K562 (cell line): ENCODE measurements around the gene DHRS2. TPM values are rescaled to one million over a fixed set of nuclear protein-coding genes. Genes with fewer than 3 reads are reported as not detected.

Experiments
- ARID1B ChIP-seq: fragments of 450-650 bp; IDR thresholded peaks from 2 replicates; pipeline ENCODE4 v1.6.1; 2016; ENCODE audit warnings: antibody characterized with exemption, mild to moderate bottlenecking, inconsistent platforms
- NFE2 ChIP-seq: IDR thresholded peaks from 2 replicates; pipeline ENCODE4 v1.6.1; 2014; ENCODE audit warnings: antibody characterized with exemption, low read depth
- PATZ1 ChIP-seq: fragments of 250-450 bp; sonication (Bioruptor Pico); IDR thresholded peaks from 2 replicates; pipeline ENCODE4 v1.5.0; 2020; ENCODE audit warnings: mild to moderate bottlenecking, borderline replicate concordance
- polyA plus RNA-seq, 8 experiments: library from polyadenylated mRNA; depleted of rRNA in 4 of 8; stranded (reverse) in 5 of 8; unstranded in 3 of 8; fragments of >200 nt; fragmentation: Nextera tagmentation in 2 of 8; fragmentation: Illumina TruSeq in 1 of 8; extraction: Ambion mirVana in 2 of 8; extraction: Trizol in 1 of 8; gene quantifications; 2 replicates each; pipeline versions ENCODE4 v1.2.1 to v1.2.3, GENCODE V29; 2011 to 2014; ENCODE audit warnings: inconsistent platforms in 1 of 8, missing spikeins in 1 of 8
- total RNA-seq, 7 experiments: library from RNA; depleted of rRNA in 6 of 7; stranded (reverse); fragments of >200 nt in 6 of 7; fragmentation: Illumina TruSeq in 2 of 7; extraction: Trizol in 2 of 7; gene quantifications; 2 replicates each; pipeline versions ENCODE4 v1.2.1 to v1.2.3, GENCODE V29; 2011 to 2021; ENCODE audit warnings: low replicate concordance in 1 of 7
- TF ChIP-seq, protein P1 (sequence below): fragments of 250-450 bp; sonication (Bioruptor Pico); IDR thresholded peaks from 2 replicates; pipeline ENCODE4 v1.4.0; 2020

DHRS2 gene
- total and polyA plus RNA-seq, 9 of the 15 experiments (the other 6 are each of a cell fraction or from before 2014, with no cell fraction given) = 2.9 to 96.8 (median 64.4) TPM

- TF ChIP-seq PATZ1 = no peak
- TF ChIP-seq NFE2 = peak; percentile 30; the same call in 1 of the 2 replicates
- TF ChIP-seq ARID1B = no peak
- TF ChIP-seq, protein P1, sequence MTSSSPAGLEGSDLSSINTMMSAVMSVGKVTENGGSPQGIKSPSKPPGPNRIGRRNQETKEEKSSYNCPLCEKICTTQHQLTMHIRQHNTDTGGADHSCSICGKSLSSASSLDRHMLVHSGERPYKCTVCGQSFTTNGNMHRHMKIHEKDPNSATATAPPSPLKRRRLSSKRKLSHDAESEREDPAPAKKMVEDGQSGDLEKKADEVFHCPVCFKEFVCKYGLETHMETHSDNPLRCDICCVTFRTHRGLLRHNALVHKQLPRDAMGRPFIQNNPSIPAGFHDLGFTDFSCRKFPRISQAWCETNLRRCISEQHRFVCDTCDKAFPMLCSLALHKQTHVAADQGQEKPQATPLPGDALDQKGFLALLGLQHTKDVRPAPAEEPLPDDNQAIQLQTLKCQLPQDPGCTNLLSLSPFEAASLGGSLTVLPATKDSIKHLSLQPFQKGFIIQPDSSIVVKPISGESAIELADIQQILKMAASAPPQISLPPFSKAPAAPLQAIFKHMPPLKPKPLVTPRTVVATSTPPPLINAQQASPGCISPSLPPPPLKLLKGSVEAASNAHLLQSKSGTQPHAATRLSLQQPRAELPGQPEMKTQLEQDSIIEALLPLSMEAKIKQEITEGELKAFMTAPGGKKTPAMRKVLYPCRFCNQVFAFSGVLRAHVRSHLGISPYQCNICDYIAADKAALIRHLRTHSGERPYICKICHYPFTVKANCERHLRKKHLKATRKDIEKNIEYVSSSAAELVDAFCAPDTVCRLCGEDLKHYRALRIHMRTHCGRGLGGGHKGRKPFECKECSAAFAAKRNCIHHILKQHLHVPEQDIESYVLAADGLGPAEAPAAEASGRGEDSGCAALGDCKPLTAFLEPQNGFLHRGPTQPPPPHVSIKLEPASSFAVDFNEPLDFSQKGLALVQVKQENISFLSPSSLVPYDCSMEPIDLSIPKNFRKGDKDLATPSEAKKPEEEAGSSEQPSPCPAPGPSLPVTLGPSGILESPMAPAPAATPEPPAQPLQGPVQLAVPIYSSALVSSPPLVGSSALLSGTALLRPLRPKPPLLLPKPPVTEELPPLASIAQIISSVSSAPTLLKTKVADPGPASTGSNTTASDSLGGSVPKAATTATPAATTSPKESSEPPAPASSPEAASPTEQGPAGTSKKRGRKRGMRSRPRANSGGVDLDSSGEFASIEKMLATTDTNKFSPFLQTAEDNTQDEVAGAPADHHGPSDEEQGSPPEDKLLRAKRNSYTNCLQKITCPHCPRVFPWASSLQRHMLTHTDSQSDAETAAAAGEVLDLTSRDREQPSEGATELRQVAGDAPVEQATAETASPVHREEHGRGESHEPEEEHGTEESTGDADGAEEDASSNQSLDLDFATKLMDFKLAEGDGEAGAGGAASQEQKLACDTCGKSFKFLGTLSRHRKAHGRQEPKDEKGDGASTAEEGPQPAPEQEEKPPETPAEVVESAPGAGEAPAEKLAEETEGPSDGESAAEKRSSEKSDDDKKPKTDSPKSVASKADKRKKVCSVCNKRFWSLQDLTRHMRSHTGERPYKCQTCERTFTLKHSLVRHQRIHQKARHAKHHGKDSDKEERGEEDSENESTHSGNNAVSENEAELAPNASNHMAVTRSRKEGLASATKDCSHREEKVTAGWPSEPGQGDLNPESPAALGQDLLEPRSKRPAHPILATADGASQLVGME = no peak
Measured at GRCh38 chr14:23646648-23647549, 10.7 kb downstream of the DHRS2 start (continued).
